Lung (tissue), 12 donors: ENCODE measurements around the gene HRH3. TPM values are rescaled to one million over a fixed set of nuclear protein-coding genes. Genes with fewer than 3 reads are reported as not detected.
A peak's percentile ranks its signal among the peaks of the same experiment; 100 is the strongest.

Experiments
- ATAC-seq: fragments of 200-7000 bp; cut with Tn5 transposase; one replicate; pipeline ENCODE4 v1.9.1; 2020; ENCODE audit warnings: moderate number of reproducible peaks; ENCODE audit not compliant: insufficient read depth, low FRiP score
- DNase-seq, 3 donors: peaks; one replicate each; pipeline ENCODE4 v3.0.0-alpha.2; 2013 to 2017
- H3K27ac ChIP-seq, 2 donors: one replicate each; pipeline ENCODE4 v1.5.1; 2013; ENCODE audit warnings: mild to moderate bottlenecking in 2 of 2, moderate library complexity in 2 of 2, control low read depth in 1 of 2, inconsistent platforms in 1 of 2, low read depth in 1 of 2, low read length in 1 of 2
- H3K27me3 ChIP-seq, 3 donors: one replicate each; pipeline ENCODE4 v1.5.1; 2013; ENCODE audit warnings: low read length in 2 of 3; ENCODE audit not compliant: control insufficient read depth in 3 of 3, insufficient read depth in 3 of 3
- H3K36me3 ChIP-seq, 4 donors: one replicate each; pipeline ENCODE4 v1.5.1; 2013; ENCODE audit warnings: low read length in 4 of 4, mild to moderate bottlenecking in 1 of 4, moderate library complexity in 1 of 4; ENCODE audit not compliant: control insufficient read depth in 4 of 4, insufficient read depth in 4 of 4
- H3K4me1 ChIP-seq, 5 donors: one replicate each; pipeline ENCODE4 v1.5.1; 2013; ENCODE audit warnings: low read length in 5 of 5, mild to moderate bottlenecking in 2 of 5, moderate library complexity in 1 of 5; ENCODE audit not compliant: control insufficient read depth in 5 of 5, insufficient read depth in 5 of 5
- H3K4me3 ChIP-seq: one replicate; pipeline ENCODE4 v1.5.1; 2013; ENCODE audit warnings: mild to moderate bottlenecking, control low read depth, moderate library complexity
- H3K9ac ChIP-seq, 2 donors: one replicate each; pipeline ENCODE4 v1.5.1; 2013; ENCODE audit warnings: low read length in 2 of 2, control low read depth in 1 of 2; ENCODE audit not compliant: insufficient read depth in 1 of 2
- H3K9me3 ChIP-seq, 4 donors: one replicate each; pipeline ENCODE4 v1.5.1; 2013; ENCODE audit warnings: low read length in 3 of 4, mild to moderate bottlenecking in 1 of 4, moderate library complexity in 1 of 4; ENCODE audit not compliant: control insufficient read depth in 4 of 4, insufficient read depth in 3 of 4
- CTCF ChIP-seq: IDR thresholded peaks from 2 replicates; pipeline ENCODE4 v1.5.1; 2012; ENCODE audit warnings: mild to moderate bottlenecking; ENCODE audit errors: control extremely low read depth, extremely low read depth
- WGBS, 2 donors: extraction: QIAGEN DNeasy Blood & Tissue Kit; methylation state at CpG; one replicate each; pipeline ENCODE4 v1.1.7; 2013; 5-methylcytosine and 5-hydroxymethylcytosine counted together
- polyA plus RNA-seq, 2 donors: library from polyadenylated mRNA; stranded (reverse); fragments of 200-250 nt; gene quantifications; one replicate each; pipeline ENCODE4 v1.2.1, GENCODE V29; 2013
- total RNA-seq, 2 donors: library from RNA; depleted of rRNA in 1 of 2; stranded (reverse); fragments of >200 nt in 1 of 2; gene quantifications; one replicate each; pipeline ENCODE4 v1.2.1, GENCODE V29; 2014 to 2021
- donor health status: control.
- donor health status: control.
- donor health status: Bipolar disorder and iron deficiency.
- donor health status: healthy.
- donor health status: DM: yes; HTN: yes; CAD: no.

HRH3 gene
- total and polyA plus RNA-seq, 4 donors: not detected

- Histone ChIP-seq H3K4me3 (no peak overlapping the region), H3K27ac (no peak overlapping the region), H3K4me1 (no peaks in the 10 kb centered on the region), H3K9me3 (no peaks in the 10 kb centered on the region), H3K9ac (no peak overlapping the region), H3K27me3 (no peaks in the 10 kb centered on the region), H3K36me3 (peaks cover 6 to 16% (median 9%) of the 10 kb centered on the region in 4 donors)
- DNase-seq: no peak
- ATAC-seq: no peak
- no peak for TF ChIP-seq CTCF
- 91 to 94% methylated on average over 25 of the region's 25 CpGs for WGBS, 2 donors
Measured at GRCh38 chr20:62190639-62191411, 29.3 kb downstream of the HRH3 start.

DNA sequence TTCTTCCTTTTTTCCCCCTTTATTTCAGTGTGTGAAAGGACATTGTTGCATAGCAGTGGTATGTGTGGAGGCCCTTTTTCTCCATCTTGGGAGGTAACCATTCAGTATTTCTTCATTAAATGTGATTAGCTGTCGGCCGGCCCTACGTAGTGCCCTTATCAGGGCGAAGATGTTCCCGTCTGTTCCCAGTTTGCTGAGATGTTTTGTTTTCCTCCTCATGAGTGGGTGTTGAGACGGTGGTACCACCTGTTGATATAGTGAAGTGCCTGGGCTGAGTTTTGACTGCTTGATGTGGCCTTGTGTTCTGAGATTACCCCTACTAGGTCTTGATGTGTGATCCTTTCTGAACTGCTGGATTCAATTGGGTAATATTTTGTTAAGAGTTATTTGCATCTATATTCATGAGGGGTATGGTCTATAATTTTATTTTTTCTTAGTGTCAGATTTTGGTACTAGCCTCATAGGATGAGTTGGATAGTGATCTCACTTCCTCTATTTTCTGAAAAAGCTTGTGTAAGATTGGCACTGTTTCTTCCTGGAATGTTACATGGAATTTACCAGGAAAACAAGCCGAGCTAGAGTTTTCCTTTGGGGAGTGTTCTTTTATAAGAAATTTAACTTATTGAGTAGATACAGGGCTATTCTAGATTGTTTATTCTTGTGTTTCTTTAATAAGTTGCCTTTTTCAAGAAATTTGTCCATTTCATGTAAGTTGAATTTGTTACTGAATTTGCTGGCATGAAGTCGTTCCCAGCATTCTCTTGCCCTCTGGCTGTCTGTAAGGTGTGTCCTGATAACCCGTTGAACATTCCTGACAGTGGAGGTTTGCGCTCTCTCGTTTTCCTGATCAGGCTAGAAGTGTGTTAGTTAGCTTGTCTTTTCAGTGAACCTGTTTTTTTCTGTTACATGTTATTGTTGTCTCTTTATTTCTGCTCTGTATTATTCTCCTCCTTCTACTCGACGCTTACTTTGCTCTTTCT, 32.9 kb downstream of the HRH3 start:
- Histone ChIP-seq H3K4me3 (no peak overlapping the region), H3K27ac (peak overlapping the region in 1 of 2 donors; percentile 1)
- 63 to 71% methylated on average over 13 of the region's 13 CpGs for WGBS, 2 donors

DNA sequence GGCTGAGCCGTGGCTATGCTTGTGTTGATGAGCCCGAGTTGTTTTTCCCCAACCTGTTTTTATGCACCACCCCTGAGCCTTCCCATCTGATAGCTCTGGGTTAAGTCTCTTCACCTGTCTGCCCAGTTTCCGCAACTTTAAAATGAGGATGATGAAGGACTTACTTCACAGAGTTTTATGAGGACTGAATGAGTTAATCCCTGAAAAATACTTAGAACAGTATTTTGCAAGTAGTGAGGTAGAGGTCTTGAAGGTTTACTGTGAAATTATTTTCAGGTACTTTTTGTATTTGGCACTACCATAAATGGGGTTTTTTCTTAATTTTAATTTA, 34.0 kb downstream of the HRH3 start:
- no peak for ATAC-seq
- Histone ChIP-seq H3K4me3 (no peak overlapping the region), H3K4me1 (peaks cover 0 to 17% (median 6%) of the 10 kb centered on the region in 5 donors), H3K27ac (no peak overlapping the region), H3K27me3 (no peaks in the 10 kb centered on the region), H3K9ac (no peak overlapping the region), H3K9me3 (no peaks in the 10 kb centered on the region), H3K36me3 (peaks cover 0 to 6% (median 3%) of the 10 kb centered on the region in 4 donors)
- no peak for DNase-seq
- TF ChIP-seq CTCF: no peak
- 38 to 73% methylated on average over 3 of the region's 3 CpGs for WGBS, 2 donors

More for the DNA sequence above, 32.9 kb downstream of the HRH3 start:
- no peak for ATAC-seq
- H3K27me3 ChIP-seq: no peaks in the 10 kb centered on the region
- DNase-seq: no peak
- no peak for TF ChIP-seq CTCF
- H3K36me3 ChIP-seq: peaks cover 0 to 6% (median 3%) of the 10 kb centered on the region in 4 donors
- H3K9ac ChIP-seq: no peak overlapping the region
- H3K4me1 ChIP-seq: peaks cover 0 to 11% (median 6%) of the 10 kb centered on the region in 5 donors
- H3K9me3 ChIP-seq: no peaks in the 10 kb centered on the region
